Epithelial cell of proximal tubule (primary cell): ENCODE measurements around the gene PTK6. TPM values are rescaled to one million over a fixed set of nuclear protein-coding genes. Genes with fewer than 3 reads are reported as not detected.

Experiments used
- DNase-seq: peaks from one replicate; pipeline ENCODE4 v3.0.0-alpha.2; 2011; ENCODE audit warnings: low read depth
- H3K4me3 ChIP-seq: 2 replicates; pipeline ENCODE4 v1.5.1; 2011; ENCODE audit warnings: low read depth, mild to moderate bottlenecking, low read length
- total RNA-seq: library from RNA; depleted of rRNA; stranded (reverse); fragments of >200 nt; gene quantifications from 2 replicates; pipeline ENCODE4 v1.2.3, GENCODE V29; 2015
- TF ChIP-seq, protein P1 (sequence below): conservative IDR thresholded peaks from 2 replicates; pipeline ENCODE4 v1.5.1; 2012; ENCODE audit warnings: low read depth, mild to moderate bottlenecking, low read length

PTK6 gene
- total RNA-seq, 1 donor from 2014 or later: not detected

DNA sequence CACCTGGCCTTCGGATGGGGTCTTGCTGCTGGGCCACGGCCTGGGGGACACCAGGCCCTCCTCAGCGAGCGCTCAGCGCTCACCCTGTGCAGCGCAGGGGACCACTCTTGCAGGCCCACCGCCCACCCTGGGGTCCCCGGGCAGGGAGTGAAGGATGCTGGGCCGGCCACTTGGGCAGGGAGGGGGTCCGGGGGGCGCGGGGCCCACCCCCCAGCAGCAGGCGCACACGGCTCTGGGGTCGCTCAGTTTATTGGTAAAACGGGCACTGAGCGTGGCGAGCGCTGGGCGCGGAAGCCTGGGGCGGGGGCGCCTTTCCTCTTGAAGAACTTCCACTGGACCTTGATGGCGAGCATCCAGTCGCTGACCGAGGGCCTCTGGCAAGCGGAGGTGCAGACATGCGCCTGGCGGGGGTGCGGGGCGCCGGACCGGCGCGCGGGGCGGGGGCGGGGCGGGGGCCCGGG lies 49.4 kb downstream of the PTK6 start:
- TF ChIP-seq, protein P1, sequence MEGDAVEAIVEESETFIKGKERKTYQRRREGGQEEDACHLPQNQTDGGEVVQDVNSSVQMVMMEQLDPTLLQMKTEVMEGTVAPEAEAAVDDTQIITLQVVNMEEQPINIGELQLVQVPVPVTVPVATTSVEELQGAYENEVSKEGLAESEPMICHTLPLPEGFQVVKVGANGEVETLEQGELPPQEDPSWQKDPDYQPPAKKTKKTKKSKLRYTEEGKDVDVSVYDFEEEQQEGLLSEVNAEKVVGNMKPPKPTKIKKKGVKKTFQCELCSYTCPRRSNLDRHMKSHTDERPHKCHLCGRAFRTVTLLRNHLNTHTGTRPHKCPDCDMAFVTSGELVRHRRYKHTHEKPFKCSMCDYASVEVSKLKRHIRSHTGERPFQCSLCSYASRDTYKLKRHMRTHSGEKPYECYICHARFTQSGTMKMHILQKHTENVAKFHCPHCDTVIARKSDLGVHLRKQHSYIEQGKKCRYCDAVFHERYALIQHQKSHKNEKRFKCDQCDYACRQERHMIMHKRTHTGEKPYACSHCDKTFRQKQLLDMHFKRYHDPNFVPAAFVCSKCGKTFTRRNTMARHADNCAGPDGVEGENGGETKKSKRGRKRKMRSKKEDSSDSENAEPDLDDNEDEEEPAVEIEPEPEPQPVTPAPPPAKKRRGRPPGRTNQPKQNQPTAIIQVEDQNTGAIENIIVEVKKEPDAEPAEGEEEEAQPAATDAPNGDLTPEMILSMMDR: no peak
- no peak overlapping the region for H3K4me3 ChIP-seq
- no peak for DNase-seq

DNA sequence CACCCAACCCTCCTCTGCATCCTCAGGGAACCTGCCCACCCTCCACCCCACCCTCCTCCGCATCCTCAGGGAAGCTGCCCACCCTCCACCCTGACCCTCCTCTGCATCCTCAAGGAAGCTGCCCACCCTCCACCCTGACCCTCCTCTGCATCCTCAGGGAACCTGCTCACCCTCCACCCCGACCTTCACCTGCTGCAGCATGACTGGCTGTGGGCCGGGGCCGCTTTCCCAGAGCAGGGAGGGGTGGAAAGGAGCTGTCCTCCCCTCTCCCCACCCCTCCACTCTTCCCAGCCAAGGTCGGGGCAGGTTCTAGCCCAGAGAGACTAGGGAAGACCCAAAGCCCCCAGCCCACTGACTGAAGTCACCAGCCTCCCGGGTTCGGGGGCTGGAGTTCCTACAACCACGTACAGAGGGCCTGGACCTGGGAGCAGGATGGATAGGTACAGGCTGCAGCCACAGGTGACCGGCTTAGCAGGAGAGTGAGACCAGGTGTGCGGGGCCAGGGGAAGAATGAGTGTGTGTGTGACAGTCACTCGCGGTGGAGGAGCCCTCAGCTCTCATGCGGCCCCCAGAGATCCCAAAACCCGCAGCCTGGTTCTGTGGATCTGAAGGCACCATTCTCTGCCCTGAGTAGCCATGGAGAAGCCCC lies 49.9 kb downstream of the PTK6 start:
- TF ChIP-seq, protein P1: no peak
- no peak overlapping the region for H3K4me3 ChIP-seq
- DNase-seq: no peak

DNA sequence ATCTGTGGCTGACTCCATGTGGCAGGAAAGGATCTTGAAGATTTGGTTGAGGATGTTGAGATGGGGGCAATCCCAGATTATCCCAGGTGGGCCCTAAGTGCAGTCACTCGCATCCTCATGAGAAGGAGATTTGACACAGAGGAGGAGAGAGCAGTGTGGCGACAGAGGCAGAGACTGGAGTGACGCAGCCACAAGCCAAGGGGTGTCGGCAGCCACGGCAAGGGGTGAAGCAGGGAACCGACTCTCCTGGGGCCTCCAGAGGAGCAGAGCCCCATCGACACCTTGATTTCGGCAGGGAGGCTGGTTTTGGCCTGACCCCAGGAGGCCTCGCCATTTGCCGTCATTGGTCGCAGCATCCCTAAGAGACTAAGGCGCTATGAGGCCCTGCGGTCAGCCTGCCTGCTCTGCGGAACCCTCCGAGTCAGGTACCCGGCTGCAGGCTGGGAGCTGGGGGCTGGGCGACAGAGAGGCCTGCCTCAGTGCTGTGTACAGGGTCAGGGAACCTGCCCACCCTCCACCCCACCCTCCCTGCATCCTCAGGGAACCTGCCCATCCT lies 50.8 kb downstream of the PTK6 start:
- DNase-seq: no peak
- TF ChIP-seq, protein P1: no peak
- H3K4me3 ChIP-seq: no peak overlapping the region

DNA sequence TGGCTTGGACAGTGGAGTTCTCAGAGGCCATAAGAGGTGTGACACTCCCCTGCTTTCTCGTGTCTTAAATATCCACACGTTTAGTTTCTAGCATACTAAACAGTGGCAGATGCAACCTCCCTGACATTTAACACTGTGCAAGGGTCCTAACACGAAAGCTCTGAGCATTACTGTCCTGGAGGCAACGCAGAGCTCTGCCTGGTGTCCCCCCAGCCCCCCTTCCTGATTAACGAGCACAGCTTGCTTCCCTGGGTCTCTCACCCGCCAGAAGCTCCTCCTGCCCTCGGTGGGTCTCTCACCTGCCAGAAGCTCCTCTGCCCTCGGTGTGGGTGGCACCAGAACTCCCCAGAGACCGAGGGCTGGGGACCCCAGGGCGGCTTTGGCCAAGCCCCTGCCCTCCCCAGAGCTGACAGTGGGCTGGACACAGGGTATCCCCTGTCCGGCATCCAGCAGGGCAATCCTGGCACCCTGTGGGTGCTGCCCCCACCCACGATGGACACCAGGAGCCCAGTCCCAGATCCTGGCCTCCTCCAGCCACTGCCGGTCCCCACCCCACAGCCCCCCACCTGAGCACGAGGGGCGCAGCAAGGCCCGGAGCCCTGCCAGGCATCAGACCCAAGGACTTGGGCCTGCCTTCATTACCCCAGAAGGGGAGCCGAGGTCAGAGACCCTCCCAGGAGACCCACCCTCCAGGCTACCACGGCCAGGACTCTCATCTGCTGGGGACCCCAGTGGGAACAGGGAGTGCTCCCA lies 52.3 kb downstream of the PTK6 start:
- TF ChIP-seq, protein P1: no peak
- H3K4me3 ChIP-seq: no peak overlapping the region
- no peak for DNase-seq

DNA sequence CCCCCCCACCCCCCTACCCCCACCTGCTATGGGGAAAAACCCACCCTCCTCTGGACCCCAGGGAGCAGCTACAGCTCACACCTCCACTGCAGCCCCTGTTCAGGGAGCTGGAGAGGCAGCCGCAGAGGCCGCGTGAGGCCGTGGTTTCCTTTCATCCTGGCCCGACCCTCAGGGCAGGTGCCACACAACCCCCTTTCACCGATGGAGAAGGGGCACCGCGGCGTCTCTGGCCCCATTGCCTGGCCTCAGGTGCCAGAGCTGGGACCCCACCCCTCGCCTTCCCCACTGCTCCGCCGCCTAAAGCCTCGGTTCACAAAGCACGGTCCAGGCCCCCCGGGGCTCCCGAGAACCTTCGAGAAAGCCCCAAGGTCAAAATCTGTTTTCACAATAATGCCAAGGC lies 52.9 kb downstream of the PTK6 start:
- no peak for DNase-seq
- no peak overlapping the region for H3K4me3 ChIP-seq
- TF ChIP-seq, protein P1: no peak

DNA sequence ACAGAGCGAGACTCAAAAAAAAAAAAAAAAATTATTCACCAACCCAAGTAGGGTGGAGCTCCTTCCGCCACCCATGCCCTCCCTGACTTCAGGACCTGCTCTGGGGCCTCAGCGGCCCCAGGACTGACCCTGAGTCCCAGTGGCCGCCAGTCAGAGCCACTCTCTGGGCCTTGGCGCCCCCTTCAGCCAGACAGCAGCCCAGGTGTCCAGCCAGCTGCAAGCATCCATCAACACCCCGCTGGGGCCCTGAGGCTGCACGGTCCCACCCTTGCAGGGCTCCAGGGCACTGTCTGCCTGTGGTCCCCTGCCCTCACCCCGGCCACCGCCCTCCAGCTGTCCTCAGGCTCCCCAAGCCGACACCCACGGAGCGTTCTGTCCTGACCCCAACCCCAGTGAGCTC lies 53.3 kb downstream of the PTK6 start:
- TF ChIP-seq, protein P1: no peak
- no peak for DNase-seq
- H3K4me3 ChIP-seq: no peak overlapping the region
